GM18517 (cell line): Measurements from ENCODE around the gene TAF10.

Source experiments
- ATAC-seq: cut with Tn5 transposase; IDR thresholded peaks from one replicate; pipeline ENCODE4 v1.9.1; 2021; ENCODE audit warnings: mild to moderate bottlenecking, moderate library complexity; ENCODE audit not compliant: unreplicated experiment

The TAF10 gene

GRCh38 chr11:6561288-6561687 is 50.7 kb downstream of the TAF10 start:
- ATAC-seq, result no peak
